ENCODE results near the gene MOV10. TPM values are rescaled to one million over a fixed set of nuclear protein-coding genes. Genes with fewer than 3 reads are reported as not detected.

Gene MOV10
- total and polyA plus RNA-seq, 2 of the 8 experiments (the other 6 are each of a cell fraction or from before 2014, with no cell fraction given), result 57.3 to 109 TPM

- Histone ChIP-seq H3K9me3 (ENCODE audit: insufficient read depth in 2 of 2, low read depth in 1 of 2, low read length in 1 of 2) (no peaks in the 10 kb centered on the region), H3K9ac (replicated peaks in 1 of 4; ENCODE audit: extremely low read depth in 1 of 4, low read depth in 3 of 4, low read length in 3 of 4) (peak overlapping the region in 1 of 4 experiments; percentile 36; a peak in 2 of 7 replicates), H3K27ac (ENCODE audit: low read depth, low read length) (no peak overlapping the region), H3K14ac (ENCODE audit: insufficient read length) (no peak overlapping the region), H2BK12ac (ENCODE audit: low read depth, low read length) (no peak overlapping the region), H3K23me2 (ENCODE audit: low read depth, low read length) (peaks cover 11% of the 10 kb centered on the region; the same call in 1 of the 2 replicates), H3K4ac (replicated peaks; ENCODE audit: insufficient read length, low read depth, low read length) (no peak overlapping the region), H3K27me3 (replicated peaks in 1 of 4; ENCODE audit: control insufficient read depth in 3 of 4, extremely low read depth in 1 of 4, insufficient read depth in 3 of 4, low read length in 3 of 4) (peaks cover 0 to 10% (median 4%) of the 10 kb centered on the region in 4 experiments; a peak in 2 of 7 replicates), H4K5ac (ENCODE audit: insufficient read length, low read depth, low read length) (no peak overlapping the region), H2AFZ (ENCODE audit: low read length) (no peak overlapping the region), H4K8ac (ENCODE audit: extremely low read depth, insufficient read depth, low read length) (no peak overlapping the region; the same call in 1 of the 2 replicates), H3K4me2 (ENCODE audit: insufficient read depth in 1 of 2, low read depth in 2 of 2, low read length in 2 of 2) (peak overlapping the region; percentile 41 to 90), H3K23ac (ENCODE audit: insufficient read length) (no peak overlapping the region), H2AK5ac (ENCODE audit: low read depth, low read length) (peak overlapping the region; percentile 46; the same call in 1 of the 2 replicates), H3K4me1 (replicated peaks in 1 of 4; ENCODE audit: control insufficient read depth in 3 of 4, insufficient read depth in 4 of 4, low read length in 3 of 4) (peaks cover 14 to 52% (median 32%) of the 10 kb centered on the region in 4 experiments), H2BK15ac (ENCODE audit: low read length) (peak overlapping the region; percentile 98; the same call in 1 of the 2 replicates), H2BK5ac (ENCODE audit: low read depth, low read length) (peak overlapping the region; percentile 82), H3K79me1 (ENCODE audit: low read depth, low read length) (no peaks in the 10 kb centered on the region), H3K56ac (replicated peaks; ENCODE audit: insufficient read length, low read depth, low read length) (no peak overlapping the region), H3K36me3 (ENCODE audit: control insufficient read depth in 2 of 4, insufficient read depth in 4 of 4, low read length in 3 of 4) (peaks cover 2 to 9% (median 5%) of the 10 kb centered on the region in 4 experiments; a peak in 5 of 8 replicates), H3K18ac (ENCODE audit: extremely low read depth, low read length) (0 out of 2 replicates have a peak overlapping the region, but pooled peaks have one; percentile 6), H4K91ac (replicated peaks; ENCODE audit: insufficient read length, low read length) (peak overlapping the region; percentile 36), H3K79me2 (ENCODE audit: control insufficient read depth in 1 of 2, insufficient read depth in 2 of 2, low read length in 2 of 2) (no peaks in the 10 kb centered on the region), H4K20me1 (replicated peaks in 1 of 2; ENCODE audit: control insufficient read depth in 1 of 2, insufficient read depth in 2 of 2, low read length in 2 of 2) (peaks cover 10 to 20% of the 10 kb centered on the region in 2 experiments), H2BK20ac (ENCODE audit: low read length) (no peak overlapping the region), H2BK120ac (replicated peaks; ENCODE audit: low read depth, low read length) (no peak overlapping the region), H3K4me3 (ENCODE audit: extremely low read depth in 1 of 4, insufficient read depth in 2 of 4, low read depth in 3 of 4, low read length in 4 of 4) (peak overlapping the region; percentile 6 to 78 (median 42); a peak in 7 of 8 replicates)
- ChIA-PET POLR2A (ENCODE audit: partially characterized antibody) (interaction anchor here (0.8 to 4.1 kb wide), 20 partner anchors 8 to 334 kb away, joined by 3 to 71 read pairs (median 3); partner anchors contain the start of genes CAPZA1, MOV10, PPM1J and ST7L), CTCF (ENCODE audit: partially characterized antibody) (interaction anchor here (0.5 to 9.8 kb wide), 13 partner anchors 8 to 1664 kb away, joined by 3 to 63 read pairs (median 4); partner anchors contain the start of genes MOV10 and PPM1J)
- no peak for DNase-seq (ENCODE audit: low read depth in 1 of 2, low spot score in 2 of 2)
- no peak for FAIRE-seq
- 71% methylated on average over 7 of the region's 7 CpGs; no CpG with 5 or more reads in 1 of the 2 experiments for WGBS, 2 experiments (ENCODE audit: extremely low coverage in 1 of 2, insufficient coverage in 1 of 2, insufficient read length in 1 of 2, insufficient replicate concordance in 2 of 2, low coverage in 1 of 2, low lambda C conversion rate in 2 of 2, missing lambda C conversion rate in 1 of 2)
- TF ChIP-seq TBP (IDR thresholded peaks at IDR 0.05; ENCODE audit: low read depth, low read length) (no peak), CEBPB (IDR thresholded peaks at IDR 0.05; ENCODE audit: low read depth, low read length) (no peak), CHD2 (IDR thresholded peaks at IDR 0.05; ENCODE audit: low read length) (no peak), ATF2 (IDR thresholded peaks at IDR 0.05; ENCODE audit: low read length) (no peak), HDAC6 (IDR thresholded peaks at IDR 0.05; ENCODE audit: low read depth, low read length) (no peak), KDM1A (IDR thresholded peaks at IDR 0.05; ENCODE audit: borderline replicate concordance, low read length) (no peak)
- TF ChIP-seq, protein P1, sequence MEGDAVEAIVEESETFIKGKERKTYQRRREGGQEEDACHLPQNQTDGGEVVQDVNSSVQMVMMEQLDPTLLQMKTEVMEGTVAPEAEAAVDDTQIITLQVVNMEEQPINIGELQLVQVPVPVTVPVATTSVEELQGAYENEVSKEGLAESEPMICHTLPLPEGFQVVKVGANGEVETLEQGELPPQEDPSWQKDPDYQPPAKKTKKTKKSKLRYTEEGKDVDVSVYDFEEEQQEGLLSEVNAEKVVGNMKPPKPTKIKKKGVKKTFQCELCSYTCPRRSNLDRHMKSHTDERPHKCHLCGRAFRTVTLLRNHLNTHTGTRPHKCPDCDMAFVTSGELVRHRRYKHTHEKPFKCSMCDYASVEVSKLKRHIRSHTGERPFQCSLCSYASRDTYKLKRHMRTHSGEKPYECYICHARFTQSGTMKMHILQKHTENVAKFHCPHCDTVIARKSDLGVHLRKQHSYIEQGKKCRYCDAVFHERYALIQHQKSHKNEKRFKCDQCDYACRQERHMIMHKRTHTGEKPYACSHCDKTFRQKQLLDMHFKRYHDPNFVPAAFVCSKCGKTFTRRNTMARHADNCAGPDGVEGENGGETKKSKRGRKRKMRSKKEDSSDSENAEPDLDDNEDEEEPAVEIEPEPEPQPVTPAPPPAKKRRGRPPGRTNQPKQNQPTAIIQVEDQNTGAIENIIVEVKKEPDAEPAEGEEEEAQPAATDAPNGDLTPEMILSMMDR (IDR thresholded peaks at IDR 0.05; ENCODE audit: control extremely low read depth in 1 of 3, insufficient read depth in 1 of 3, low read depth in 1 of 3, low read length in 3 of 3), result no peak
These were observed 30.0 kb downstream of the MOV10 start for GRCh38 chr1:112704391-112704933.
